Erythroblast (primary cell): ENCODE measurements around the gene METRNL.
"Not testable (repeated sequence)": the region's sequence is repeated elsewhere in the genome, so short reads cannot be mapped to it uniquely, and the experiment has no call there.

Source experiments
- DNase-seq, 2 experiments: peaks; one replicate each; lab custom pipeline; 2025; lab: John Stamatoyannopoulos, UW
- GATA1 ChIP-seq: IDR thresholded peaks from 2 replicates; pipeline ENCODE4 v1.6.1; 2011; ENCODE audit warnings: low read depth, mild to moderate bottlenecking, control low read depth, low read length, moderate library complexity
- POLR2A ChIP-seq: IDR thresholded peaks from 2 replicates; pipeline ENCODE4 v1.6.1; 2011; ENCODE audit warnings: mild to moderate bottlenecking, low read length

The METRNL gene

GRCh38 chr17:83135692-83136091, 56.3 kb downstream of the METRNL start:
- TF ChIP-seq GATA1 (no peak), POLR2A (no peak)
- DNase-seq: no peak

- TF ChIP-seq GATA1 (no peak), POLR2A (no peak)
- no peak for DNase-seq
Observed at GRCh38 chr17:83136156-83136555, 56.7 kb downstream of the METRNL start.

- DNase-seq: no peak
Observed at GRCh38 chr17:83136931-83137330, 57.5 kb downstream of the METRNL start.

GRCh38 chr17:83137523-83137922, 58.1 kb downstream of the METRNL start:
- no peak for TF ChIP-seq POLR2A
- no peak for TF ChIP-seq GATA1
- DNase-seq: no peak

More at GRCh38 chr17:83136931-83137330, 57.5 kb downstream of the METRNL start:
- TF ChIP-seq GATA1: no peak
- no peak for TF ChIP-seq POLR2A

- TF ChIP-seq GATA1: no peak
- TF ChIP-seq POLR2A: no peak
- no peak for DNase-seq
Observed at GRCh38 chr17:83138820-83139219, 59.4 kb downstream of the METRNL start.

- DNase-seq: not testable (repeated sequence)
Observed at GRCh38 chr17:83139541-83140248, 60.3 kb downstream of the METRNL start.

- DNase-seq: not testable (repeated sequence)
Observed at GRCh38 chr17:83140249-83140566, 60.8 kb downstream of the METRNL start.

GRCh38 chr17:83142619-83143018, 63.2 kb downstream of the METRNL start:
- no peak for DNase-seq
- TF ChIP-seq POLR2A: no peak
- TF ChIP-seq GATA1: no peak

GRCh38 chr17:83143817-83144231, 64.4 kb downstream of the METRNL start:
- no peak for TF ChIP-seq GATA1
- TF ChIP-seq POLR2A: no peak
- DNase-seq: peak in 1 of 2 experiments; percentile 27
